DND-41 (cell line): ENCODE measurements around the gene LDHAL6B.

Experiments
- CTCF ChIP-seq: IDR thresholded peaks from 2 replicates; pipeline ENCODE4 v1.5.1; 2012; ENCODE audit warnings: borderline replicate concordance, low read length, moderate library complexity, mild to moderate bottlenecking; ENCODE audit not compliant: poor library complexity, severe bottlenecking; ENCODE audit errors: extremely low read depth
- EZH2 ChIP-seq: IDR thresholded peaks from 3 replicates; pipeline ENCODE4 v1.6.1; 2012; ENCODE audit warnings: borderline replicate concordance, low read depth, mild to moderate bottlenecking, moderate library complexity, low read length, inconsistent platforms; ENCODE audit not compliant: severe bottlenecking

GRCh38 chr15:59251001-59251845 lies 44.6 kb downstream of the LDHAL6B start:
- no peak for TF ChIP-seq CTCF
- no peak for TF ChIP-seq EZH2
